ENCODE results near the gene DYNLT2. TPM values are rescaled to one million over a fixed set of nuclear protein-coding genes. Genes with fewer than 3 reads are reported as not detected.
"Not testable (repeated sequence)": the region's sequence is repeated elsewhere in the genome, so short reads cannot be mapped to it uniquely, and the experiment has no call there.

Gene DYNLT2
- polyA plus RNA-seq, 1 of the 3 experiments (the other 2 are of a cell fraction): 0.81 TPM

DNA sequence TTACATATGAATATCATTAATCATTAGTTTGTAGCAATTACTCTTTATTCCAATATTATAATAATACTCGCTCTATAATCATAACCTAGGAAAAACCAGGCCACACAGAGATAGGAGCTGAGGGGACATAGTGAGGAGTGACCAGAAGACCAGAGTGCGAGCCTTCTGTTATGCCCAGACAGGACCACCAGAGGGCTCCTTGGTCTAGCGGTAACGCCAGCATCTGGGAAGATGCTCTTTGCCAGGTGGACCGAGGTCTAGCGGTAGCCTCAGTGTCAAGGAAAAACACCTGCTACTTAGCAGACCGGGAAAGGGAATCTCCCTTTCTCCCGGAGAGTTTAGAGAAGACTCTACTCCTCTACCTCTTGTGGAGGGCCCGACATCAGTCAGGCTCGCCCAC lies 54.3 kb downstream of the DYNLT2 start:
- POLR2A ChIA-PET; H3K9me2 ChIP-seq; H3K4me2 ChIP-seq; DNase-seq; H3K9me3 ChIP-seq; H4K20me1 ChIP-seq (ENCODE audit: insufficient read depth); H3F3A ChIP-seq (replicated peaks; ENCODE audit: insufficient read depth); H3K4me3 ChIP-seq (ENCODE audit: low read depth in 2 of 2, low read length in 1 of 2); H3K9ac ChIP-seq; H2AFZ ChIP-seq (ENCODE audit: low read depth); H3K27ac ChIP-seq (ENCODE audit: low read depth in 2 of 2, low read length in 1 of 2); H3K27me3 ChIP-seq (ENCODE audit: insufficient read depth): not testable (repeated sequence)
- CTCF ChIA-PET: interaction anchor here (0.9 kb wide), 1 partner anchor 477 kb away, joined by 3 read pairs; no protein-coding TSS in a partner anchor
- TF ChIP-seq CTCF (IDR thresholded peaks at IDR 0.05): peak; percentile 43
- peaks cover 28% of the 10 kb centered on the region for H3K79me2 ChIP-seq (ENCODE audit: insufficient read depth)
- peaks cover 4 to 13% of the 10 kb centered on the region in 2 experiments for H3K36me3 ChIP-seq (replicated peaks in 1 of 2; ENCODE audit: control insufficient read depth in 1 of 2, insufficient read depth in 2 of 2, low read length in 1 of 2)
- 92% methylated on average over 7 of the region's 10 CpGs for WGBS (ENCODE audit: low lambda C conversion rate)
- peaks cover 5 to 13% of the 10 kb centered on the region in 2 experiments; a peak in 3 of 4 replicates for H3K4me1 ChIP-seq (ENCODE audit: control insufficient read depth in 1 of 2, insufficient read depth in 2 of 2, low read depth in 1 of 2, low read length in 1 of 2)

DNA sequence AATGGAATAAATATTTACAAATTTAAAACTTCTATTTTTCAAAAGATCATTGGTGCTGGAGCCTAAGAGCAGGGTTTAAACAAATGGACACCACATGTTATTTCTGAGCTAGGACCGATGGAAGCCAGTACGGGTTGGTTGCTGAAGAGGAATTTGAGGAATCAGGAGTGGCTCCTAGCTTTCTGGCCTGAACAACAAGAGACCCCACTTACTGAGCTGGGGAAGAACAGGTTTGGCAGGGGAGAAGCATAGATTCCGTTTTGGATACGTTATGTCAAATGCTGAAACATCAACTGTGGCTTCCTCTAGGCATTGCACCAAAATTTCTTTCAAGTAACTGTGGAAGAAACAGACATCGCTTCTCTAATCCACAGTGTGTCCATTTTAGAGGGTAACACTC lies 56.2 kb downstream of the DYNLT2 start:
- Histone ChIP-seq H3K9ac (no peak overlapping the region), H3K4me2 (no peak overlapping the region), H4K20me1 (ENCODE audit: insufficient read depth) (no peaks in the 10 kb centered on the region), H3K4me1 (ENCODE audit: control insufficient read depth in 1 of 2, insufficient read depth in 2 of 2, low read depth in 1 of 2, low read length in 1 of 2) (peaks cover 0 to 6% of the 10 kb centered on the region in 2 experiments; a peak in 1 of 4 replicates), H3F3A (replicated peaks; ENCODE audit: insufficient read depth) (no peaks in the 10 kb centered on the region), H3K36me3 (replicated peaks in 1 of 2; ENCODE audit: control insufficient read depth in 1 of 2, insufficient read depth in 2 of 2, low read length in 1 of 2) (peaks cover 4 to 16% of the 10 kb centered on the region in 2 experiments), H3K9me3 (no peaks in the 10 kb centered on the region), H3K27ac (ENCODE audit: low read depth in 2 of 2, low read length in 1 of 2) (no peak overlapping the region), H3K79me2 (ENCODE audit: insufficient read depth) (peaks cover 12% of the 10 kb centered on the region; the same call in 1 of the 2 replicates), H3K27me3 (ENCODE audit: insufficient read depth) (no peaks in the 10 kb centered on the region), H2AFZ (ENCODE audit: low read depth) (no peak overlapping the region), H3K4me3 (ENCODE audit: low read depth in 2 of 2, low read length in 1 of 2) (no peak overlapping the region), H3K9me2 (no peaks in the 10 kb centered on the region)
- 99% methylated on average over 5 of the region's 5 CpGs for WGBS (ENCODE audit: low lambda C conversion rate)
- ChIA-PET CTCF (no interaction called here), POLR2A (no interaction called here)
- DNase-seq: no peak
- TF ChIP-seq TEAD4 (IDR thresholded peaks at IDR 0.05; ENCODE audit: borderline replicate concordance, insufficient read depth) (no peak), JUND (IDR thresholded peaks at IDR 0.05) (no peak), YY1 (IDR thresholded peaks at IDR 0.05; ENCODE audit: low read depth) (no peak), USF1 (IDR thresholded peaks at IDR 0.05; ENCODE audit: borderline replicate concordance, low read depth) (no peak), FOXM1 (IDR thresholded peaks at IDR 0.05; ENCODE audit: low read depth) (no peak), GATA2 (CRISPR knock-in tag; IDR thresholded peaks at IDR 0.05) (no peak), MEF2A (IDR thresholded peaks at IDR 0.05; ENCODE audit: borderline replicate concordance, low read depth) (no peak), MXI1 (IDR thresholded peaks at IDR 0.05; ENCODE audit: low read depth, low read length) (no peak), GABPA (IDR thresholded peaks at IDR 0.05; ENCODE audit: low read depth) (no peak), IRF3 (IDR thresholded peaks at IDR 0.05; ENCODE audit: low read depth, low read length) (no peak)
- TF ChIP-seq, protein P1, sequence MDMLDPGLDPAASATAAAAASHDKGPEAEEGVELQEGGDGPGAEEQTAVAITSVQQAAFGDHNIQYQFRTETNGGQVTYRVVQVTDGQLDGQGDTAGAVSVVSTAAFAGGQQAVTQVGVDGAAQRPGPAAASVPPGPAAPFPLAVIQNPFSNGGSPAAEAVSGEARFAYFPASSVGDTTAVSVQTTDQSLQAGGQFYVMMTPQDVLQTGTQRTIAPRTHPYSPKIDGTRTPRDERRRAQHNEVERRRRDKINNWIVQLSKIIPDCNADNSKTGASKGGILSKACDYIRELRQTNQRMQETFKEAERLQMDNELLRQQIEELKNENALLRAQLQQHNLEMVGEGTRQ (IDR thresholded peaks at IDR 0.05; ENCODE audit: borderline replicate concordance, low read depth, low read length): no peak
- TF ChIP-seq, protein P2, sequence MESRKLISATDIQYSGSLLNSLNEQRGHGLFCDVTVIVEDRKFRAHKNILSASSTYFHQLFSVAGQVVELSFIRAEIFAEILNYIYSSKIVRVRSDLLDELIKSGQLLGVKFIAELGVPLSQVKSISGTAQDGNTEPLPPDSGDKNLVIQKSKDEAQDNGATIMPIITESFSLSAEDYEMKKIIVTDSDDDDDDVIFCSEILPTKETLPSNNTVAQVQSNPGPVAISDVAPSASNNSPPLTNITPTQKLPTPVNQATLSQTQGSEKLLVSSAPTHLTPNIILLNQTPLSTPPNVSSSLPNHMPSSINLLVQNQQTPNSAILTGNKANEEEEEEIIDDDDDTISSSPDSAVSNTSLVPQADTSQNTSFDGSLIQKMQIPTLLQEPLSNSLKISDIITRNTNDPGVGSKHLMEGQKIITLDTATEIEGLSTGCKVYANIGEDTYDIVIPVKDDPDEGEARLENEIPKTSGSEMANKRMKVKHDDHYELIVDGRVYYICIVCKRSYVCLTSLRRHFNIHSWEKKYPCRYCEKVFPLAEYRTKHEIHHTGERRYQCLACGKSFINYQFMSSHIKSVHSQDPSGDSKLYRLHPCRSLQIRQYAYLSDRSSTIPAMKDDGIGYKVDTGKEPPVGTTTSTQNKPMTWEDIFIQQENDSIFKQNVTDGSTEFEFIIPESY (IDR thresholded peaks at IDR 0.05; ENCODE audit: borderline replicate concordance, low read depth): no peak
- TF ChIP-seq, protein P3, sequence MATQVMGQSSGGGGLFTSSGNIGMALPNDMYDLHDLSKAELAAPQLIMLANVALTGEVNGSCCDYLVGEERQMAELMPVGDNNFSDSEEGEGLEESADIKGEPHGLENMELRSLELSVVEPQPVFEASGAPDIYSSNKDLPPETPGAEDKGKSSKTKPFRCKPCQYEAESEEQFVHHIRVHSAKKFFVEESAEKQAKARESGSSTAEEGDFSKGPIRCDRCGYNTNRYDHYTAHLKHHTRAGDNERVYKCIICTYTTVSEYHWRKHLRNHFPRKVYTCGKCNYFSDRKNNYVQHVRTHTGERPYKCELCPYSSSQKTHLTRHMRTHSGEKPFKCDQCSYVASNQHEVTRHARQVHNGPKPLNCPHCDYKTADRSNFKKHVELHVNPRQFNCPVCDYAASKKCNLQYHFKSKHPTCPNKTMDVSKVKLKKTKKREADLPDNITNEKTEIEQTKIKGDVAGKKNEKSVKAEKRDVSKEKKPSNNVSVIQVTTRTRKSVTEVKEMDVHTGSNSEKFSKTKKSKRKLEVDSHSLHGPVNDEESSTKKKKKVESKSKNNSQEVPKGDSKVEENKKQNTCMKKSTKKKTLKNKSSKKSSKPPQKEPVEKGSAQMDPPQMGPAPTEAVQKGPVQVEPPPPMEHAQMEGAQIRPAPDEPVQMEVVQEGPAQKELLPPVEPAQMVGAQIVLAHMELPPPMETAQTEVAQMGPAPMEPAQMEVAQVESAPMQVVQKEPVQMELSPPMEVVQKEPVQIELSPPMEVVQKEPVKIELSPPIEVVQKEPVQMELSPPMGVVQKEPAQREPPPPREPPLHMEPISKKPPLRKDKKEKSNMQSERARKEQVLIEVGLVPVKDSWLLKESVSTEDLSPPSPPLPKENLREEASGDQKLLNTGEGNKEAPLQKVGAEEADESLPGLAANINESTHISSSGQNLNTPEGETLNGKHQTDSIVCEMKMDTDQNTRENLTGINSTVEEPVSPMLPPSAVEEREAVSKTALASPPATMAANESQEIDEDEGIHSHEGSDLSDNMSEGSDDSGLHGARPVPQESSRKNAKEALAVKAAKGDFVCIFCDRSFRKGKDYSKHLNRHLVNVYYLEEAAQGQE (IDR thresholded peaks at IDR 0.05; ENCODE audit: low read depth, low read length): no peak
- TF ChIP-seq, protein P4, sequence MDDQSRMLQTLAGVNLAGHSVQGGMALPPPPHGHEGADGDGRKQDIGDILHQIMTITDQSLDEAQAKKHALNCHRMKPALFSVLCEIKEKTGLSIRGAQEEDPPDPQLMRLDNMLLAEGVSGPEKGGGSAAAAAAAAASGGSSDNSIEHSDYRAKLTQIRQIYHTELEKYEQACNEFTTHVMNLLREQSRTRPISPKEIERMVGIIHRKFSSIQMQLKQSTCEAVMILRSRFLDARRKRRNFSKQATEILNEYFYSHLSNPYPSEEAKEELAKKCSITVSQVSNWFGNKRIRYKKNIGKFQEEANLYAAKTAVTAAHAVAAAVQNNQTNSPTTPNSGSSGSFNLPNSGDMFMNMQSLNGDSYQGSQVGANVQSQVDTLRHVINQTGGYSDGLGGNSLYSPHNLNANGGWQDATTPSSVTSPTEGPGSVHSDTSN (IDR thresholded peaks at IDR 0.05): no peak
